NCI-H2196 (cell line): ENCODE measurements around the gene PODXL2.
A peak's percentile ranks its signal among the peaks of the same experiment; 100 is the strongest.

ENCODE experiments used
- DNase-seq: peaks from one replicate; lab custom pipeline; 2025; ENCODE audit not compliant: unreplicated experiment; lab: John Stamatoyannopoulos, UW

PODXL2 gene

GRCh38 chr3:127628788-127629466, at the start of gene PODXL2:
Gene PODXL2 (plus strand): TSS chr3:127629185. CDS start chr3:127629220, 35 bp downstream.
- peak; percentile 95 for DNase-seq

- DNase-seq: no peak
Measured at GRCh38 chr3:127580327-127581060, 48.5 kb upstream of the PODXL2 start.

GRCh38 chr3:127584734-127585133, 44.3 kb upstream of the PODXL2 start:
- DNase-seq: no peak

GRCh38 chr3:127585163-127585812, 43.7 kb upstream of the PODXL2 start:
- no peak for DNase-seq

- no peak for DNase-seq
Measured at GRCh38 chr3:127585813-127586413, 43.1 kb upstream of the PODXL2 start.

GRCh38 chr3:127587876-127588275, 41.1 kb upstream of the PODXL2 start:
- DNase-seq: no peak

- no peak for DNase-seq
Measured at GRCh38 chr3:127588806-127589577, 40.0 kb upstream of the PODXL2 start.

GRCh38 chr3:127589600-127590281, 39.2 kb upstream of the PODXL2 start:
- DNase-seq: no peak

GRCh38 chr3:127590282-127590592, 38.7 kb upstream of the PODXL2 start:
- no peak for DNase-seq

- peak; percentile 98 for DNase-seq
Measured at GRCh38 chr3:127590593-127591465, 38.2 kb upstream of the PODXL2 start, which contains the start of gene TPRA1. Gene TPRA1 (minus strand): TSS chr3:127590733. CDS start chr3:127580146, 10,587 bp downstream.

- no peak for DNase-seq
Measured at GRCh38 chr3:127593178-127593577, 35.8 kb upstream of the PODXL2 start.

- DNase-seq: no peak
Measured at GRCh38 chr3:127595303-127595702, 33.7 kb upstream of the PODXL2 start.

GRCh38 chr3:127597020-127597771, 31.8 kb upstream of the PODXL2 start:
- DNase-seq: no peak

GRCh38 chr3:127598841-127599570, 30.0 kb upstream of the PODXL2 start:
- no peak for DNase-seq

- DNase-seq: no peak
Measured at GRCh38 chr3:127600749-127601456, 28.1 kb upstream of the PODXL2 start.

- DNase-seq: no peak
Measured at GRCh38 chr3:127604035-127604434, 24.9 kb upstream of the PODXL2 start.

- no peak for DNase-seq
Measured at GRCh38 chr3:127604546-127605165, 24.3 kb upstream of the PODXL2 start.
